DOHH2 (cell line): Measurements from ENCODE around the gene GUCD1.
A peak's percentile ranks its signal among the peaks of the same experiment; 100 is the strongest.

Source experiments
- H3F3A ChIP-seq: fragments of 200-600 bp; sonication (generic), shearing (Covaris generic); 2 replicates; pipeline ENCODE4 v1.6.0; 2016; ENCODE audit warnings: antibody characterized with exemption, mild to moderate bottlenecking; ENCODE audit not compliant: control insufficient read depth, insufficient read depth
- H3K27ac ChIP-seq: fragments of 200-600 bp; sonication (generic); 2 replicates; pipeline ENCODE4 v1.5.1; 2014; ENCODE audit warnings: low read depth, mild to moderate bottlenecking, low read length, moderate library complexity
- H3K27me3 ChIP-seq: fragments of 200-600 bp; sonication (generic); 2 replicates; pipeline ENCODE4 v1.6.1; 2014; ENCODE audit warnings: mild to moderate bottlenecking, low read length, mixed read lengths; ENCODE audit not compliant: control insufficient read depth
- H3K36me3 ChIP-seq: fragments of 200-600 bp; sonication (generic); 2 replicates; pipeline ENCODE4 v1.6.1; 2014; ENCODE audit warnings: mild to moderate bottlenecking, low read length, moderate library complexity, mixed read lengths; ENCODE audit not compliant: control insufficient read depth
- H3K4me1 ChIP-seq: fragments of 200-600 bp; sonication (generic); 2 replicates; pipeline ENCODE4 v1.6.1; 2014; ENCODE audit warnings: mild to moderate bottlenecking, low read length, mixed read lengths; ENCODE audit not compliant: control insufficient read depth
- H3K4me2 ChIP-seq: fragments of 200-600 bp; sonication (generic); 2 replicates; pipeline ENCODE4 v1.6.0; 2014; ENCODE audit warnings: mild to moderate bottlenecking, low read length, moderate library complexity
- H3K4me3 ChIP-seq: fragments of 200-600 bp; sonication (generic); 2 replicates; pipeline ENCODE4 v1.5.1; 2014; ENCODE audit warnings: mild to moderate bottlenecking, low read length, mixed read lengths
- H3K79me2 ChIP-seq: fragments of 200-600 bp; sonication (generic); 2 replicates; pipeline ENCODE4 v1.6.1; 2014; ENCODE audit warnings: mild to moderate bottlenecking, low read length, mixed read lengths; ENCODE audit not compliant: control insufficient read depth
- H3K9me2 ChIP-seq: fragments of 200-600 bp; sonication (generic); replicated peaks from 2 replicates; pipeline ENCODE4 v1.6.1; 2014; ENCODE audit warnings: mild to moderate bottlenecking, low read length, mixed read lengths; ENCODE audit not compliant: control insufficient read depth
- H3K9me3 ChIP-seq: fragments of 200-600 bp; sonication (generic); 2 replicates; pipeline ENCODE4 v1.6.1; 2014; ENCODE audit warnings: antibody characterized with exemption, low read length, mixed read lengths; ENCODE audit not compliant: control insufficient read depth, insufficient read depth
- H4K20me1 ChIP-seq: fragments of 200-600 bp; sonication (generic); 2 replicates; pipeline ENCODE4 v1.6.0; 2014; ENCODE audit warnings: low read depth, mild to moderate bottlenecking, antibody characterized with exemption, low read length, moderate library complexity; ENCODE audit not compliant: control insufficient read depth, insufficient read depth
- CTCF ChIP-seq: fragments of 200-600 bp; sonication (generic); IDR thresholded peaks from one replicate; pipeline ENCODE4 v1.5.1; 2014; ENCODE audit warnings: antibody characterized with exemption, mild to moderate bottlenecking, low read depth, low read length; ENCODE audit not compliant: poor library complexity, severe bottlenecking
- EZH2phosphoT487 ChIP-seq: fragments of 200-600 bp; sonication (generic); IDR thresholded peaks from 2 replicates; pipeline ENCODE4 v1.6.1; 2017; ENCODE audit warnings: borderline replicate concordance, mild to moderate bottlenecking, antibody characterized with exemption, low read length, moderate library complexity, mixed read lengths

The GUCD1 gene

GRCh38 chr22:24503137-24503842 lies 51.6 kb downstream of the GUCD1 start:
- Histone ChIP-seq H3K27ac (no peak overlapping the region), H3K36me3 (no peaks in the 10 kb centered on the region), H3K9me3 (no peaks in the 10 kb centered on the region), H3K4me2 (no peak overlapping the region), H3K27me3 (no peaks in the 10 kb centered on the region), H3K9me2 (no peaks in the 10 kb centered on the region), H3K79me2 (no peaks in the 10 kb centered on the region), H3K4me3 (no peak overlapping the region), H4K20me1 (no peaks in the 10 kb centered on the region), H3F3A (peaks cover 8% of the 10 kb centered on the region; the same call in 1 of the 2 replicates), H3K4me1 (peaks cover 27% of the 10 kb centered on the region)
- TF ChIP-seq EZH2phosphoT487 (no peak), CTCF (peak; percentile 87)

GRCh38 chr22:24502541-24502940 lies 52.4 kb downstream of the GUCD1 start:
- no peak for TF ChIP-seq EZH2phosphoT487
- Histone ChIP-seq H3K4me3 (no peak overlapping the region), H3F3A (peaks cover 8% of the 10 kb centered on the region; the same call in 1 of the 2 replicates), H3K4me2 (no peak overlapping the region), H3K9me2 (no peaks in the 10 kb centered on the region), H3K79me2 (no peaks in the 10 kb centered on the region), H3K27me3 (no peaks in the 10 kb centered on the region), H3K27ac (no peak overlapping the region), H3K9me3 (no peaks in the 10 kb centered on the region), H4K20me1 (no peaks in the 10 kb centered on the region), H3K4me1 (peaks cover 23% of the 10 kb centered on the region), H3K36me3 (no peaks in the 10 kb centered on the region)

DNA sequence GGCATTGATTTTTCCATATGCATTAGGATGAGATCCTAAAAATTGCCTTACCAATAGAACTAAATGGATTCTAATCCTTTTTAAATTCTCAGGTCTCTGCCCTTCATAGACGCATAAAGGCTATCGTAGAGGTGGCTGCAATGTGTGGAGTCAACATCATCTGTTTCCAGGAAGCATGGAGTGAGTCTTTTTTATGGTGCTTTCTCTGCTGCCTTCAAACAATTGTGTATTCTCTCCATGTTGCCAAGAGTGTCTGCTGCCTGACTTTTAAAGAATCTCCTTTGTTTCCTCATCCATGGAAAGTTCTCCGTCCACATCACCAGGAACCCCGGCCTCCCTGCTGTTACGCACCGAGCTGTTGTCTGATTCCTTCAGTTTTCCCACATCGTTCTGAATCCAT lies 52.9 kb downstream of the GUCD1 start:
- H3K4me3 ChIP-seq: no peak overlapping the region
- H3K9me3 ChIP-seq: no peaks in the 10 kb centered on the region
- no peak overlapping the region for H3K27ac ChIP-seq
- no peaks in the 10 kb centered on the region for H3K79me2 ChIP-seq
- peaks cover 18% of the 10 kb centered on the region for H3K4me1 ChIP-seq
- TF ChIP-seq CTCF: no peak
- no peak for TF ChIP-seq EZH2phosphoT487
- no peaks in the 10 kb centered on the region for H3K27me3 ChIP-seq
- no peaks in the 10 kb centered on the region for H4K20me1 ChIP-seq
- H3F3A ChIP-seq: peaks cover 8% of the 10 kb centered on the region; the same call in 1 of the 2 replicates
- H3K4me2 ChIP-seq: no peak overlapping the region
- no peaks in the 10 kb centered on the region for H3K9me2 ChIP-seq
- no peaks in the 10 kb centered on the region for H3K36me3 ChIP-seq

- no peaks in the 10 kb centered on the region for H3K9me3 ChIP-seq
- no peak overlapping the region for H3K4me2 ChIP-seq
- H3K27ac ChIP-seq: no peak overlapping the region
- TF ChIP-seq EZH2phosphoT487 (no peak), CTCF (no peak)
- peaks cover 12% of the 10 kb centered on the region for H3K4me1 ChIP-seq
- no peaks in the 10 kb centered on the region for H3K79me2 ChIP-seq
- peaks cover 8% of the 10 kb centered on the region; the same call in 1 of the 2 replicates for H3F3A ChIP-seq
- no peaks in the 10 kb centered on the region for H3K36me3 ChIP-seq
- no peaks in the 10 kb centered on the region for H3K27me3 ChIP-seq
- no peaks in the 10 kb centered on the region for H4K20me1 ChIP-seq
- no peak overlapping the region for H3K4me3 ChIP-seq
- no peaks in the 10 kb centered on the region for H3K9me2 ChIP-seq
Observed at GRCh38 chr22:24501301-24502005, 53.5 kb downstream of the GUCD1 start.
